ENCODE results near the gene ACTN2.
A peak's percentile ranks its signal among the peaks of the same experiment; 100 is the strongest.

The ACTN2 gene

GRCh38 chr1:236786453-236786852 is 100.2 kb downstream of the ACTN2 start:
- DNase-seq: no peak

GRCh38 chr1:236794585-236795034 is 108.3 kb downstream of the ACTN2 start:
- DNase-seq: no peak

GRCh38 chr1:236795035-236795756 is 108.9 kb downstream of the ACTN2 start, which contains the start of gene MTR:
TSS of gene MTR (plus strand) at chr1:236795292. CDS start at chr1:236795704, 412 bp downstream.
- peak; percentile 99 for DNase-seq

GRCh38 chr1:236795757-236796667 is 109.7 kb downstream of the ACTN2 start:
- no peak for DNase-seq

- DNase-seq: no peak
Observed at GRCh38 chr1:236799001-236799400, 112.7 kb downstream of the ACTN2 start.

- no peak for DNase-seq
Observed at GRCh38 chr1:236800002-236800620, 113.8 kb downstream of the ACTN2 start.

GRCh38 chr1:236800623-236801022 is 114.3 kb downstream of the ACTN2 start:
- no peak for DNase-seq

- DNase-seq: no peak
Observed at GRCh38 chr1:236802264-236802663, 116.0 kb downstream of the ACTN2 start.

- no peak for DNase-seq
Observed at GRCh38 chr1:236806634-236807033, 120.3 kb downstream of the ACTN2 start.

- DNase-seq: no peak
Observed at GRCh38 chr1:236808005-236808404, 121.7 kb downstream of the ACTN2 start.

- DNase-seq: peak; percentile 48
Observed at GRCh38 chr1:236808564-236809130, 122.3 kb downstream of the ACTN2 start.

- peak; percentile 57 for DNase-seq
Observed at GRCh38 chr1:236809148-236809547, 122.8 kb downstream of the ACTN2 start.

- no peak for DNase-seq
Observed at GRCh38 chr1:236810018-236810417, 123.7 kb downstream of the ACTN2 start.

GRCh38 chr1:236812334-236813030 is 126.2 kb downstream of the ACTN2 start:
- no peak for DNase-seq
